Measurements from ENCODE around the gene DMWD.

GRCh38 chr19:45815481-45816216, 23.0 kb upstream of the DMWD start:
- TF ChIP-seq POLR2AphosphoS5 (IDR thresholded peaks at IDR 0.05; ENCODE audit: low read depth, low read length) (no peak), TAF1 (IDR thresholded peaks at IDR 0.05; ENCODE audit: borderline replicate concordance, low read depth, low read length) (no peak), POLR2A (IDR thresholded peaks at IDR 0.05; ENCODE audit: low read depth, low read length) (no peak)

Data from GM12892 (cell line).